ENCODE results near the gene EEF2KMT.

DNA sequence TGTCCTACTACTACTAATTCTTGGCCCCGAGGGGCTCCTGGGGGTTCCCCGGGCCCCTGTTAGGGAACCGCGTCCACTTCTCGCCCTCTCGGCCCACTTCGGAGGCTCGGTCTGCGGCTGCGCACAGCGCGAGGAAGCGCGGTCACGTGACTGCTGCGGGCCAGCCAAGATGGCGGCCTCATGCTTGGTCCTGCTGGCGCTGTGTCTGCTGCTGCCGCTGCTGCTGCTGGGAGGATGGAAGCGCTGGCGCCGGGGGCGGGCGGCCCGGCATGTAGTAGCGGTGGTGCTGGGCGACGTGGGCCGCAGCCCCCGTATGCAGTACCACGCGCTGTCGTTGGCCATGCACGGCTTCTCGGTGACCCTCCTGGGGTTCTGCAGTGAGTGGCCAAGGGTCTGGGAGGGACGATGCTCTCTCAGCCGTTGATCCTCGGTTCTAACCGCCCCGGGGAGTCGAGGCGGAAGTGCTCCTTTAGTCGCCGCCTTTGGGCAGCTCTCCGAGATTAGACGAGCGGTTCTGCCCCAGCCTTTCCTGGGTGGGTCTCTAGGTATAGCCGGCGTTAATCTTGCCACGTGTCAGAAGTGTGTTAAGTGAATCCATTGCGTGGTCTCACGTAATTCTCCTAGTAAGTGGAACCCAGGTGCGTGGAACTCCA lies 25.8 kb downstream of the EEF2KMT start, which contains the start of gene ALG1:
- TF ChIP-seq POLR2A (IDR thresholded peaks at IDR 0.05), result peak; percentile 36 to 78
- TF ChIP-seq, protein P1, sequence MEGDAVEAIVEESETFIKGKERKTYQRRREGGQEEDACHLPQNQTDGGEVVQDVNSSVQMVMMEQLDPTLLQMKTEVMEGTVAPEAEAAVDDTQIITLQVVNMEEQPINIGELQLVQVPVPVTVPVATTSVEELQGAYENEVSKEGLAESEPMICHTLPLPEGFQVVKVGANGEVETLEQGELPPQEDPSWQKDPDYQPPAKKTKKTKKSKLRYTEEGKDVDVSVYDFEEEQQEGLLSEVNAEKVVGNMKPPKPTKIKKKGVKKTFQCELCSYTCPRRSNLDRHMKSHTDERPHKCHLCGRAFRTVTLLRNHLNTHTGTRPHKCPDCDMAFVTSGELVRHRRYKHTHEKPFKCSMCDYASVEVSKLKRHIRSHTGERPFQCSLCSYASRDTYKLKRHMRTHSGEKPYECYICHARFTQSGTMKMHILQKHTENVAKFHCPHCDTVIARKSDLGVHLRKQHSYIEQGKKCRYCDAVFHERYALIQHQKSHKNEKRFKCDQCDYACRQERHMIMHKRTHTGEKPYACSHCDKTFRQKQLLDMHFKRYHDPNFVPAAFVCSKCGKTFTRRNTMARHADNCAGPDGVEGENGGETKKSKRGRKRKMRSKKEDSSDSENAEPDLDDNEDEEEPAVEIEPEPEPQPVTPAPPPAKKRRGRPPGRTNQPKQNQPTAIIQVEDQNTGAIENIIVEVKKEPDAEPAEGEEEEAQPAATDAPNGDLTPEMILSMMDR (IDR thresholded peaks at IDR 0.05), result peak in 1 of 4 experiments; percentile 25

Measured in uterus (tissue), 2 donors.